Duodenal mucosa (tissue), 2 donors: ENCODE data around the gene SMIM36.

Experiments
- H3K27ac ChIP-seq: one replicate; pipeline ENCODE4 v1.7.0; 2013; ENCODE audit warnings: low read depth, low read length
- H3K27me3 ChIP-seq, 2 donors: one replicate each; pipeline ENCODE4 v1.7.0; 2013; ENCODE audit warnings: low read length in 2 of 2, control low read depth in 1 of 2; ENCODE audit not compliant: insufficient read depth in 2 of 2, control insufficient read depth in 1 of 2
- H3K36me3 ChIP-seq, 2 donors: one replicate each; pipeline ENCODE4 v1.7.0; 2013; ENCODE audit warnings: low read length in 2 of 2, control low read depth in 1 of 2; ENCODE audit not compliant: insufficient read depth in 2 of 2, control insufficient read depth in 1 of 2
- H3K4me1 ChIP-seq, 2 donors: one replicate each; pipeline ENCODE4 v1.7.0; 2013; ENCODE audit warnings: low read length in 2 of 2, control low read depth in 1 of 2; ENCODE audit not compliant: insufficient read depth in 2 of 2, control insufficient read depth in 1 of 2
- H3K4me3 ChIP-seq, 2 donors: one replicate each; pipeline ENCODE4 v1.7.0; 2013; ENCODE audit warnings: low read length in 2 of 2, low read depth in 1 of 2
- H3K9ac ChIP-seq, 2 donors: one replicate each; pipeline ENCODE4 v1.7.0; 2013; ENCODE audit warnings: low read length in 2 of 2, low read depth in 1 of 2
- H3K9me3 ChIP-seq, 2 donors: one replicate each; pipeline ENCODE4 v1.7.0; 2013; ENCODE audit warnings: low read length in 2 of 2, control low read depth in 1 of 2; ENCODE audit not compliant: control insufficient read depth in 1 of 2

Gene SMIM36

DNA sequence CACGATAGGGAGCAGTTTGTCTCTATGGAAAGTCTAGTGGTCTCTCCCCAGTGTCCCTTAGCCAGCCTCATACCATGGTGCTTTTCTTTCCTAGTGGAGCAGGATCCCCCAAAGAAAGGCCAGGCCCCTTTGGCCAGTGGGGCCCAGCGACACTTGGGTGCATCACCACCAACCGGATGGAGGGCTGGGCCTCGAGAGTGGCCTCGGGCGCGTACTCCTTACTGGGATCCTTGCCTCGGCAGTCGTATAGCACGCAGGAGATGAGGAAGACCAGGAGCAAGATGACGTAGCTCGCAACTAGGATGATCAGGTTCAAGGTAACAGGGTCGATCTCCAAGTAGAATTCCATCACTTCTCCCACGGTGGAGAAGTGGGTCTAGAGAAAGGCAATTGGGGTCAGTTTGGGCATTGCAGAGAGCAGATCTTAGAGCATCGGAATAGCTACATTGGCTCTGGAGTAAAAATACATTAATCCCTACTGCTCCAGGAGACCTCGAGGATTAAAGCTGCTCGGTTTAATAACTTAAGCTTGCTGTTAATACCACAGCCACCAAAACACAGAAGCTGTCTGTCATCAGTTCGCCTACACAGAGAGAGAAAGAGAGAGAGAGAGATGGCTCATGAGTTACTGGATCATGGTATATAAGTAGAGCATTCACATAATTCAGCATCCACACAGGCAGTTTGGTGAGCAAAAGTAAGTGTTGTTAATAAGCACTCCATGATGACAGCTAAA, at the start of gene SMIM36:
Gene SMIM36 (minus strand): TSS at position 467 of the 736 bp plus-strand sequence.
- Histone ChIP-seq H3K9ac (no peak within 1 kb of the TSS), H3K27me3 (no peaks in the 10 kb centered on the region), H3K9me3 (no peaks in the 10 kb centered on the region), H3K36me3 (no peaks in the 10 kb centered on the region), H3K27ac (no peak within 1 kb of the TSS), H3K4me3 (no peak within 1 kb of the TSS), H3K4me1 (peaks cover 0 to 7% of the 10 kb centered on the region in 2 donors)

DNA sequence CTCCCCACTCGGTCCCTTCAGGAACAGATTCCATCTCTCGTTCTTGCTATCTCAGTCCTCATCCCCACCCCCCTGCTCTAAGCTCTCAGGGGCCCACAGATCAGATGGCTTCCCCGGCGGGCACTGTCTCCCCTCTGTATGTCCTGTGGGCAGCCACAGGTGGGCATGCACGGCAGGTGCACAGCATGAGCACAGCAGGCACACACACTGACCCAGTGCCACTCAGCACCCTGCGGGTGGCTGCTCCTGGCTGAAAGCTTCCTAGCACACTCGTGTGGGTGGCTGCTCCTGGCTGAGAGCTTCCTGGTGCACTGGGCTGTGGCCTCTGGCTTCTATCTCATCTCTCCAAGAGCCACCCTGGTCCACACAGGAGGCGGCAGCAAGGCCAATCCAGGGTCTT, 44.5 kb upstream of the SMIM36 start:
- Histone ChIP-seq H3K27ac (no peak overlapping the region), H3K27me3 (no peaks in the 10 kb centered on the region), H3K9ac (no peak overlapping the region), H3K36me3 (no peaks in the 10 kb centered on the region), H3K4me3 (no peak overlapping the region), H3K4me1 (no peaks in the 10 kb centered on the region), H3K9me3 (no peaks in the 10 kb centered on the region)

DNA sequence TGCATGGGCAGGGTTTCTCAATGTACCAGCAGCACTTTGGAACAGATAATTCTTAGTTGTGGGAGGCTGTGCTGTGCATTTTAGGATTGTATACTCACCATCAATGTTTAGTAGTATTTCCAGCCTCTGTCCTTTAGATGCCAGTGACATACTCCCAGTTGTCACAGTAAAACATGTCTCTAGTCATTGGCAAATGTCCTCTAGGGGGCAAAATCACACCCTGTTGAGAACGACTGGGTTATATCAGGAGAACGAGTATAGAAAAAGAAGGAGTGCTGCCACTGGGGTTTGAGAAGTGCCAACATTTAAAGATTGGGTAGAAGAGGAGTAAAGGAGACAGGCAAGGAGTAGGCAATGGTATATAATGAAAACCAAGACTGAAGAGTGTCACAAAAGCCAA, 37.9 kb upstream of the SMIM36 start:
- no peaks in the 10 kb centered on the region for H3K4me1 ChIP-seq
- no peak overlapping the region for H3K4me3 ChIP-seq
- H3K9ac ChIP-seq = no peak overlapping the region
- no peaks in the 10 kb centered on the region for H3K9me3 ChIP-seq
- H3K36me3 ChIP-seq = no peaks in the 10 kb centered on the region
- H3K27ac ChIP-seq = no peak overlapping the region
- no peaks in the 10 kb centered on the region for H3K27me3 ChIP-seq

- Histone ChIP-seq H3K9ac (no peak overlapping the region), H3K9me3 (no peaks in the 10 kb centered on the region), H3K27me3 (no peaks in the 10 kb centered on the region), H3K27ac (no peak overlapping the region), H3K4me1 (no peaks in the 10 kb centered on the region), H3K36me3 (no peaks in the 10 kb centered on the region), H3K4me3 (no peak overlapping the region)
Measured at GRCh38 chr17:55546991-55547664, 35.9 kb upstream of the SMIM36 start.

- no peaks in the 10 kb centered on the region for H3K36me3 ChIP-seq
- H3K9me3 ChIP-seq = no peaks in the 10 kb centered on the region
- no peak overlapping the region for H3K27ac ChIP-seq
- H3K9ac ChIP-seq = no peak overlapping the region
- H3K27me3 ChIP-seq = no peaks in the 10 kb centered on the region
- no peak overlapping the region for H3K4me3 ChIP-seq
- H3K4me1 ChIP-seq = no peaks in the 10 kb centered on the region
Measured at GRCh38 chr17:55546481-55546880, 35.2 kb upstream of the SMIM36 start.

DNA sequence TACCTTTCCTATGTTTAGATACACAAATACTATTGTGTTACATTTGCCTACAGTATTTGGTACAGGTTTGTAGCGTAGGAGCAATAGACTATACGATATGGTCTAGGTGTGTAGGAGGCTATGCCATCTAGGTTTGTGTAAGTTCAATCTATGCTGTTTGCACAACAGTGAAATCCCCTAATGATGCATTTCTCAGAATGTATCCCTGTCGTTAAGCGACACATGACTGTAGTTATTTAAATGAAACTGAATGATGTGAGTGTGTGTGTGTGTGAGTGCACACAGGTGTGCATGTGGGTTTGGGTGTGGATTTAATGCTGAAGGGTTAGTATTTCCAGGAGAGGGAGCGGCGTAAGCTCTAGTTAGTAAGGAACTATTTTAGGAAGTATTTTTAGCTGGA, 34.6 kb upstream of the SMIM36 start:
- no peak overlapping the region for H3K27ac ChIP-seq
- no peak overlapping the region for H3K9ac ChIP-seq
- no peak overlapping the region for H3K4me3 ChIP-seq
- no peaks in the 10 kb centered on the region for H3K36me3 ChIP-seq
- no peaks in the 10 kb centered on the region for H3K9me3 ChIP-seq
- no peaks in the 10 kb centered on the region for H3K27me3 ChIP-seq
- H3K4me1 ChIP-seq = no peaks in the 10 kb centered on the region

DNA sequence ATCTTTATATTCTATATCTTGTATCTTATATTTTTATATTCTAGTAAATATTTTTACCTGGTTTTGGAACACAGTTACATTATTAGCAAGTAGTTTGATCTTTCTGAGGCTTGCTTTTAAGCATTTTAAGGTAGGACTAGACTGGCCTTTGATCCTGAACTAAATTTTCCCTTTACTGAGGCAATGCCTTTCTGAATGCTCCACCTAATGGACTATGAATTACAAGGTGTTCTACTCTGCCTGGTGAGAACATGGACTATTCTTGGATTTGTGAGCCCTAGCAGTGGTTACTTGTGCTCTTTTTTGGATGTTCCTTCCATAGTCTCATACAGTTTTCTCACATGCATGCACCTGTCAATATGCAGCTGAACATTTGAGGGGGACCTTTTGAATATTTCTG, 32.5 kb upstream of the SMIM36 start:
- no peak overlapping the region for H3K9ac ChIP-seq
- H3K4me1 ChIP-seq = no peaks in the 10 kb centered on the region

GRCh38 chr17:55540414-55541091, 29.3 kb upstream of the SMIM36 start:
- Histone ChIP-seq H3K27ac (no peak overlapping the region), H3K4me3 (no peak overlapping the region), H3K27me3 (no peaks in the 10 kb centered on the region), H3K9me3 (no peaks in the 10 kb centered on the region), H3K4me1 (no peaks in the 10 kb centered on the region), H3K36me3 (no peaks in the 10 kb centered on the region), H3K9ac (no peak overlapping the region)

More for the DNA sequence above, 32.5 kb upstream of the SMIM36 start:
- Histone ChIP-seq H3K9me3 (no peaks in the 10 kb centered on the region), H3K36me3 (no peaks in the 10 kb centered on the region), H3K4me3 (no peak overlapping the region), H3K27me3 (no peaks in the 10 kb centered on the region), H3K27ac (no peak overlapping the region)

- no peak overlapping the region for H3K4me3 ChIP-seq
- no peaks in the 10 kb centered on the region for H3K9me3 ChIP-seq
- no peaks in the 10 kb centered on the region for H3K4me1 ChIP-seq
- H3K27me3 ChIP-seq = no peaks in the 10 kb centered on the region
- H3K27ac ChIP-seq = no peak overlapping the region
- H3K9ac ChIP-seq = no peak overlapping the region
- H3K36me3 ChIP-seq = no peaks in the 10 kb centered on the region
Measured at GRCh38 chr17:55536205-55536604, 25.0 kb upstream of the SMIM36 start.

GRCh38 chr17:55533608-55534007, 22.4 kb upstream of the SMIM36 start:
- no peaks in the 10 kb centered on the region for H3K4me1 ChIP-seq
- H3K36me3 ChIP-seq = no peaks in the 10 kb centered on the region
- no peak overlapping the region for H3K27ac ChIP-seq
- H3K9ac ChIP-seq = no peak overlapping the region
- H3K9me3 ChIP-seq = no peaks in the 10 kb centered on the region
- H3K27me3 ChIP-seq = no peaks in the 10 kb centered on the region
- H3K4me3 ChIP-seq = no peak overlapping the region
